ENCODE data around the gene AKIRIN1. TPM values are rescaled to one million over a fixed set of nuclear protein-coding genes. Genes with fewer than 3 reads are reported as not detected.
"Not testable (repeated sequence)": the region's sequence is repeated elsewhere in the genome, so short reads cannot be mapped to it uniquely, and the experiment has no call there.

Gene AKIRIN1, protein sequence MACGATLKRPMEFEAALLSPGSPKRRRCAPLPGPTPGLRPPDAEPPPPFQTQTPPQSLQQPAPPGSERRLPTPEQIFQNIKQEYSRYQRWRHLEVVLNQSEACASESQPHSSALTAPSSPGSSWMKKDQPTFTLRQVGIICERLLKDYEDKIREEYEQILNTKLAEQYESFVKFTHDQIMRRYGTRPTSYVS
- 60.0 TPM for total RNA-seq
- long read RNA-seq, transcript AKIRIN1-202 (5 exons, 2,741 nt), result major isoform, 210 of 233 reads
- long read RNA-seq, partial matches to known transcripts, result 14 of 233 reads
- long read RNA-seq, other reads (novel, unspliced or antisense), result 6 of 233 reads

DNA sequence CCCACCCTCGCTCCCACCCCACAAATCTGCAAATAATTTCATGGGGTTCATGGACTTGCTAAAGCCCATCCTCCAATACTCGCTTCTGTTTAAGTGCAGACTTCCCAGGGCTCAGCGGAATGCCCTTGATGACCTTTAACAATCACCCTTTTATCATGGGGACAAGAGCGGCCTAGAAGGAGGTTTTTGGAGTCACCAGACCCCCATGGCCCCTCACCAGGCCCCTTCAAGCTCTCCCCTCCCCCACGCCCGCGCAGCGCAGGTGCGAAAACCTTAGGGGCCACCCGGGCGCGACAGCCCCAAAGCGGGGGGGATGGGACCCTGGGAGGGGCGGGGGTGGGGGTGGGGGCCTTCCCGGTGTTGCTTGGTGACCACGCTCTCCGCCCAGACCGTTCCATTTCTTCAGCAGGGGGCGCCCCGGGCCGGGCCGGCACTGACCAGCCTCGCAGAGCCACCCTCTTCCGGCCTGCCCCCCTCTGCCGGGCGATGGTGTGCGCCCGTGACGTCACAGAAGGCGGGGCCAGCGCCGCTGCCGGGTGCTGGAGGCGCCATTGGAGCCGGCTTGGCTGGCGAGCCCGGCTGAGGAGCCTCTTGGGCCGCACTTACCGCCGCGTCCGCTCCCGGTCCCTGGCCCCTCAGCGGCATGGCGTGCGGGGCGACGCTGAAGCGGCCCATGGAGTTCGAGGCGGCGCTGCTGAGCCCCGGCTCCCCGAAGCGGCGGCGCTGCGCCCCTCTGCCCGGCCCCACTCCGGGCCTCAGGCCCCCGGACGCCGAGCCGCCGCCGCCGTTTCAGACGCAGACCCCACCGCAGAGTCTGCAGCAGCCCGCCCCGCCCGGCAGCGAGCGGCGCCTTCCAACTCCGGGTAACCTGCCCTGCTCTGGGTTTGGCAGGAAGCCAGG, at the start of gene AKIRIN1:
TSS of gene AKIRIN1 (plus strand) at position 539 of the 900 bp plus-strand sequence. CDS start at position 644, 105 bp downstream.
- peak; percentile 100 for DNase-seq (ENCODE audit: low spot score)
- intact Hi-C loops (cut with DNase I), result loop anchor here (2.0 kb wide), 2 partner anchors 36 to 116 kb away; partner anchors contain the start of gene NDUFS5

GRCh38 chr1:38941527-38942019, 49.5 kb upstream of the AKIRIN1 start, which contains the start of gene RHBDL2:
Gene RHBDL2 (minus strand): TSS chr1:38941830. CDS start chr1:38919212, 22,618 bp downstream.
- intact Hi-C loops (cut with DNase I), result no loop called here
- DNase-seq (ENCODE audit: low spot score), result no peak

- intact Hi-C loops (cut with DNase I), result no loop called here
- DNase-seq (ENCODE audit: low spot score), result no peak
Measured at GRCh38 chr1:38942664-38943428, 48.2 kb upstream of the AKIRIN1 start.

GRCh38 chr1:38944547-38944946, 46.5 kb upstream of the AKIRIN1 start:
- intact Hi-C loops (cut with DNase I), result no loop called here
- no peak for DNase-seq (ENCODE audit: low spot score)

DNA sequence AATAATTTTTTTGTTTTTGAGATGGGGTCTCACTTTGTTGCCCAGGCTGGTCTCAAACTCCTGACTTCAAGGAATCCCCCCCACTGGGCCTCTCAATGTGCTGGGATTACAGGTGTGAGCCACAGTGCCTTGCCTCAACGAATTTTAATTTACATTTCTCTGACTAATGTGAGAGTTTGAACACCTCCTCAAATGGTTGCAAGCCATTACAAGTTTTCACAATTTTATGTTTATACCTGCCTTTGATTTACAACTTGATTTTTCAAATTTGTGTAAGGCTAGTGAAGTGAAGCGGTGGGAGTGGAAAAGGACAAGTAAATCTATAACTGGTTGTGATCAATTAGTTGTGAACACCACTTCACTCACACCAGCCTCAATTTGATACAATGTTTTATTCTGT, 40.5 kb upstream of the AKIRIN1 start:
- DNase-seq (ENCODE audit: low spot score), result no peak
- intact Hi-C loops (cut with DNase I), result no loop called here

- no peak for DNase-seq (ENCODE audit: low spot score)
- intact Hi-C loops (cut with DNase I), result no loop called here
Measured at GRCh38 chr1:38953433-38953860, 37.6 kb upstream of the AKIRIN1 start.

GRCh38 chr1:38958967-38959366, 32.1 kb upstream of the AKIRIN1 start:
- DNase-seq (ENCODE audit: low spot score), result no peak
- intact Hi-C loops (cut with DNase I), result no loop called here

GRCh38 chr1:38962113-38962512, 29.0 kb upstream of the AKIRIN1 start:
- intact Hi-C loops (cut with DNase I), result no loop called here
- DNase-seq (ENCODE audit: low spot score), result no peak

- no peak for DNase-seq (ENCODE audit: low spot score)
- intact Hi-C loops (cut with DNase I), result no loop called here
Measured at GRCh38 chr1:38962560-38962959, 28.5 kb upstream of the AKIRIN1 start.

DNA sequence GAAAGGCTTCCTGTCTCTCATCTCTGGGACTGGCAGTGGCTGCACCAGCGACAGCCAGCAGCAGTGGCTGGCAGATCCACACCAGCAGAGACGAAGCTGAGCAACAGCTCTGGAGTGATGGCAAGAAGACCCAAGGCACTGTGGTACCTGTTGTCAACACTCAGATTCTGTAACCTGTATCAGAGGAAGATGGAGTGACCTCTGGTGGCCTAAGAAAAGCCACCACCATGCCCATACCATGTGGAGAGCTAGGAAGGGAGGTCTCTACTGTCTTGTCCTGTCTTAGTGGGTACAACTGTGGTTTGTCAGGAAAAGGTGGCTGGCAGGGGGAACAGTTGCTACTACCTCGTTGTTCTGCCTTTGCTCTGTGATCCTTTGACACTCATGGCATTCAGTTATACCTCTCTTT, 26.9 kb upstream of the AKIRIN1 start:
- intact Hi-C loops (cut with DNase I), result no loop called here
- no peak for DNase-seq (ENCODE audit: low spot score)

DNA sequence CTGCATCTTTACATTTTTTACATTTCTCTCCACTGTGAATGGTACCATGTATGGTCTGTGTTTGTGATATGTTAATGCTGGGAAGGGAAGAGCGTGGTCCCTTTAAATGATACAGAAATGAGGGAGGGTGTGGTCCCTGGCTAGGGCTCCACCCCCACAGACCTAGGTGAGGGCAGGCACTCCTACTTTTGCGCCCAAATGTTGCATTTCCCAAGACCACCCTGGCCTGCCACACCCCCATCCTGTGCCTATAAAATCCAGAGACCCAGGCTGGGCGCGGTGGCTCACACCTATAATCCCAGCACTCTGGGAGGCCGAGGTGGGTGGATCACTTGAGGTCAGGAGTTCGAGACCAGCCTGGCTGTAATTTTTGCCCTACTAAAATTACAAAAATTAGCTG, 17.9 kb upstream of the AKIRIN1 start:
- not testable (repeated sequence) for DNase-seq (ENCODE audit: low spot score)

GRCh38 chr1:38973659-38974437, 17.2 kb upstream of the AKIRIN1 start:
- no peak for DNase-seq (ENCODE audit: low spot score)
- intact Hi-C loops (cut with DNase I), result no loop called here

More for the DNA sequence above, 17.9 kb upstream of the AKIRIN1 start:
- intact Hi-C loops (cut with DNase I), result not testable (repeated sequence)

DNA sequence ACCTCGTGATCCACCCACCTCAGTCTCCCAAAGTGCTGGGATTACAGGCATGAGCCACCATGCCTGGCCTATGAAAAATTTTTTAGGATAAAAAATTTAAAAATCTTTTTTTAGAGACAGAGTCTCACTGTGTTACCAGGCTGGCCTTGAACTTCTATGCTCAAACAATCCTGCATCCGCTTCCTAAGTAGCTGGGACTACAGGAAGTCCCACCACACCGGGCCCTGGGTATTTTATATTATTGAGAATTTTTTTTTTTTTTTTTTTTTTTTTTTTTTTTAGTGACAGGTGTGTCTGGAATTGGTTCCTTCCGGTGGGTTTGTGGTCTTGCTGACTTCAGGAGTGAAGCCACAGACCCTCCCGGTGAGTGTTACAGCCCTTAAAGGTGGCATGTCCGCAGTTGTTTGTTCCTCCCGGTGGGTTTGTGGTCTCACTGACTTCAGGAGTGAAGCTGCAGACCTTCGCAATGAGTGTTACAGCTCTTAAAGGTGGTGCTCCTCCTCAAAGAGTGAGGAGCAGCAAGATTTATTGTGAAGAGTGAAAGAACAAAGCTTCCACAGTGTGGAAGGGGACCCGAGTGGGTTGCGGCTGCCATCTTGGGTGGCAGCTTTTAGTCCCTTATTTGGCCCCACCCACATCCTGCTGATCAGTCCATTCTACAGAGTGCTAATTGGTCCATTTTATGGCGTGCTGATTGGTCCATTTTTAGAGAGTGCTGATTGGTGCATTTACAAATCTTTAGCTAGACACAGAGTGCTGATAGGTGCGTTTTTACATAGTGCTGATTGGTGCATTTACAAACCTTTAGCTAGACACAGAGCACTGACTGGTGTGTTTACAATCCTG, 13.5 kb upstream of the AKIRIN1 start:
- DNase-seq (ENCODE audit: low spot score); intact Hi-C loops (cut with DNase I): not testable (repeated sequence)

DNA sequence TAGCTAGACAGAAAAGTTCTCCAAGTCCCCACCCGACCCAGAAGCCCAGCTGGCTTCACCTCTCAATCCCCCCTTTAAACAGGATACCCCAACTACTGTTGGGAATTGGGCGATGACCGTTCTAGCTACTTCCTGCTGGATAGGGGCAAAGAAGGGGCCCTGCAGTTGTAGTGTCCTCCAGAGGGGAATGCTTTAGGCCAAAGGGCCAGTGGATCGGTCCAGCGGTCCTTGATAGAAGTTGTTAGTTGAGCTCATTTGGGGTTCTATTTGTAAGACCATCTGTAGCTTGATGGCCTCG, 12.9 kb upstream of the AKIRIN1 start:
- DNase-seq (ENCODE audit: low spot score); intact Hi-C loops (cut with DNase I): not testable (repeated sequence)

DNA sequence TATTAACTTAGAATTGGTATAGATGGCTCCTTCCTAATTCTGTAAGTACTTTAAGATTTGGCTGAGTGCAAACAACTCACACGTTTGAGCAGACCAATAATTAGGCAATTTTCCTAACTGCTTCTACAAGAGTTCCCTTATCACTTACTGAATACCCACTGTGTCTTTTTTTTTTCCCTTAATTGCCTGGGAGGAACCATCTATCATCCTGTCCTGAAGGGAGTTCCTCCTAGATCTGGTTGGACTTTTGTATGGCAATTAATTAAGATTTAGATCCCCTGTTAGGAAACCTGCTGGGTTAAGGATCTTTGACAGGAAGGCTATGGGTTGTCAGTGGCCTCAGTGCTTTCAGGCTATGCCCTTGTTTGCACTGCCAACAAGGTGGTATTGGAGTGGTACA, 11.7 kb upstream of the AKIRIN1 start:
- intact Hi-C loops (cut with DNase I); DNase-seq (ENCODE audit: low spot score): not testable (repeated sequence)

- no peak for DNase-seq (ENCODE audit: low spot score)
- intact Hi-C loops (cut with DNase I), result loop anchor here (2.0 kb wide), 2 partner anchors 37 to 115 kb away; partner anchors contain the start of gene NDUFS5
Measured at GRCh38 chr1:38989979-38990378, 1.1 kb upstream of the AKIRIN1 start.

DNA sequence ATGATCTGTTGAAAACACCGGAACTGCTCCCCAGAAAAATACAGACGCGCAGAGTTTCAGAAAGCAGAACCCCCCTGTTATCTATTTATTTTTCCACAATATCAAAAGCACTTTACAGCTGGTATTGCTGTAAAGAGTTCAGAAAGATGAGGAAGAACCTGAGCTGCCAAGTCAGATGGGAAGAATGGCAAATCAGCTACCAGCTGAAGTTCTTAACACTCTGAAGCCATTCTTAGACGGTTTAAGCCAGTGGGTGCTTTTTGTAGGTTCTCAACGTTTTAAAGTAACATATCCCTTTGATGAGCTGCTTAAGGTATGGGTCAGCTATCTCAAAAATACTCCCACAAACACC, 714 bp upstream of the AKIRIN1 start:
- intact Hi-C loops (cut with DNase I), result loop anchor here (2.0 kb wide), 2 partner anchors 36 to 116 kb away; partner anchors contain the start of gene NDUFS5
- no peak for DNase-seq (ENCODE audit: low spot score)

All from cardiac septum (tissue), 1 donor.